Brain microvascular endothelial cell (primary cell): ENCODE results near the gene EEF2.
"Not testable (repeated sequence)": the region's sequence is repeated elsewhere in the genome, so short reads cannot be mapped to it uniquely, and the experiment has no call there.

Experiments
- DNase-seq: peaks from one replicate; pipeline ENCODE4 v3.0.0-alpha.2; 2020
- H3K27ac ChIP-seq: fragments of 250-450 bp; sonication (Bioruptor Pico); 2 replicates; pipeline ENCODE4 v1.5.1; 2020; ENCODE audit warnings: mild to moderate bottlenecking, moderate library complexity
- H3K27me3 ChIP-seq: fragments of 250-450 bp; sonication (Bioruptor Pico); replicated peaks from 2 replicates; pipeline ENCODE4 v1.5.1; 2020; ENCODE audit warnings: mild to moderate bottlenecking
- H3K36me3 ChIP-seq: fragments of 250-450 bp; sonication (Bioruptor Pico); replicated peaks from 2 replicates; pipeline ENCODE4 v1.5.1; 2020; ENCODE audit warnings: mild to moderate bottlenecking
- H3K4me3 ChIP-seq: 2 replicates; pipeline ENCODE4 v1.5.1; 2011; ENCODE audit warnings: low read depth, mild to moderate bottlenecking, control low read depth, low read length, moderate library complexity
- CTCF ChIP-seq: IDR thresholded peaks from 2 replicates; pipeline ENCODE4 v1.5.1; 2011; ENCODE audit warnings: low read depth, mild to moderate bottlenecking, moderate library complexity, low read length, control low read depth, inconsistent platforms; ENCODE audit errors: missing control alignments
- in situ Hi-C: cut with HindIII; loops from 2 replicates; pipeline ENCODE4 v1.10.0; 2017; ENCODE audit warnings: low sequenced_read_pairs, low pct_ligation_motif_present

EEF2 gene

GRCh38 chr19:4012975-4013634 is 27.8 kb upstream of the EEF2 start:
- Histone ChIP-seq H3K4me3 (no peak overlapping the region), H3K27ac (no peak overlapping the region), H3K27me3 (no peaks in the 10 kb centered on the region), H3K36me3 (peaks cover 30% of the 10 kb centered on the region)
- in situ Hi-C loops = no loop called here
- DNase-seq = no peak
- TF ChIP-seq CTCF = no peak

DNA sequence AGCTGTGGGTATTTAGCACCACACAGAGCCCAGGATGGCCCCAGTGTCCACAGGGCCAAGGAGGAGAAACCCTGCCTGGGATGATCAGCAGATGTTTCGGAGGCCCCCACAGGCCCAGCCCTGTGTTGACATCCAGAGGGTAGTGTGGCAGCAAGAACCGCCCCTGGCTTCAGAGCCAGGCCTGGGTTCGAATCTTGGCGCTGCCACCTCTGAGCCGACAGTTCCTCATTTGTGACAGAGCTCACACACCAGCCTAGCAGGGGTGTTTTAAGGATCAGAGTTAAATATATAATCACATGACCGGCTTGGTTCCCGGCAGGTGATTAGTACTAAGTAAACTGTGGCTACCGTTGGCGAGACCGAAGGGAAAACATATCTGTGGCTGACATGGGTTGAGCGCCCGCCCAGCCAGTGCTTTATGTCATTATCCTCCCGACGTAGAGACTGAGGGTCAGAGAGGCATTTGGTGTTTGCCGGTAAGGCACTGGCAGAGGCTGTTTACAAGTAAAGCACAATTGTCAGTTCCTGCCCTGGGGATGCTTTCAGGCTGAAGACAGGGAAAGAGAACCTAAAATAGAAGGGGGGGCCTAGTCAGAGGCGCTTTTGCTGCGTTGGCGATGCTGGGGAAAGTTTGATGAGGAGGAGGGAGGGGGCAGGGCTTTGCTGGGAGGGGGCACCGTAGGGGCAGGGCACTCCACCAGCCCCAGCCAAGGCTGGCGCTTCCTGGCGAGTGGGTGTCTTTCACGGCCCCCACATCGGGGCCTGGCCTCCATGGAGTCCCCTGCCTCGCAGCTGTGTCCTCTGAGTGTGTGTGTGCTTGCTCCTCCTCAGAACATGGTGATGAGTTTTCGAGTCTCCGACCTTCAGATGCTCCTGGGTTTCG is 27.1 kb upstream of the EEF2 start:
- TF ChIP-seq CTCF = no peak
- no peak overlapping the region for H3K27ac ChIP-seq
- H3K27me3 ChIP-seq = no peaks in the 10 kb centered on the region
- no peak for DNase-seq
- H3K4me3 ChIP-seq = no peak overlapping the region
- in situ Hi-C loops = no loop called here
- H3K36me3 ChIP-seq = peaks cover 30% of the 10 kb centered on the region

DNA sequence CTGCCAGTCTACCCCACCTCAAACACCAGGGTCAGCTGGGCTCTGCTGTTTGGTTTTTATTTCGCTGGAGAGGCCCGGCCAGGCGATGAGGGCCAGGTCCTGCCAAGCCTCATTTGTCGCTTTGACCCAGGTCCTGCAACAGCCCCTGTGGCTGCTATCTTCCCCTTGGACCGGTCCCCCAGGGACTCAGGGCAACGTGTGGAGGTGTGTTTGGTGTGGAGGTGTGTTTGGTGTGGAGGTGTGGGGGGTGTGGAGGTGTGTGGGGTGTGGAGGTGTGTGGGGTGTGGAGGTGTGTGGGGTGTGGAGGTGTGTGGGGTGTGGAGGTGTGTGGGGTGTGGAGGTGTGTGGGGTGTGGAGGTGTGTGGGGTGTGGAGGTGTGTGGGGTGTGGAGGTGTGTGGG is 26.2 kb upstream of the EEF2 start:
- DNase-seq, H3K27ac ChIP-seq, in situ Hi-C loops, H3K27me3 ChIP-seq, H3K4me3 ChIP-seq: not testable (repeated sequence)
- peaks cover 28% of the 10 kb centered on the region for H3K36me3 ChIP-seq

GRCh38 chr19:4010808-4011110 is 25.5 kb upstream of the EEF2 start:
- no peak for TF ChIP-seq CTCF
- Histone ChIP-seq H3K27ac (no peak overlapping the region), H3K4me3 (no peak overlapping the region), H3K36me3 (peaks cover 22% of the 10 kb centered on the region), H3K27me3 (no peaks in the 10 kb centered on the region)
- in situ Hi-C loops = no loop called here
- DNase-seq = no peak

GRCh38 chr19:4009990-4010807 is 24.9 kb upstream of the EEF2 start:
- in situ Hi-C loops = no loop called here
- DNase-seq = no peak
- no peak overlapping the region for H3K4me3 ChIP-seq
- no peak overlapping the region for H3K27ac ChIP-seq
- no peak for TF ChIP-seq CTCF
- peaks cover 20% of the 10 kb centered on the region for H3K36me3 ChIP-seq
- no peaks in the 10 kb centered on the region for H3K27me3 ChIP-seq
